SK-N-SH treated with all-trans-retinoic acid at 6 μM for 48 hours (cell line): ENCODE results near the gene MYO5B.

ENCODE experiments used
- ARNTL ChIP-seq: fragments of 450-650 bp; formaldehyde crosslinking; IDR thresholded peaks from 2 replicates; pipeline ENCODE4 v1.5.0; 2020; ENCODE audit warnings: low read depth, mild to moderate bottlenecking, moderate library complexity, borderline replicate concordance
- ESRRG ChIP-seq: fragments of 250-450 bp; sonication (Bioruptor Pico); IDR thresholded peaks from 2 replicates; pipeline ENCODE4 v1.6.1; 2021; ENCODE audit warnings: mild to moderate bottlenecking
- GLIS3 ChIP-seq: fragments of 250-450 bp; sonication (Bioruptor Pico); IDR thresholded peaks from 2 replicates; pipeline ENCODE4 v1.5.0; 2020; ENCODE audit warnings: mild to moderate bottlenecking, moderate library complexity
- PPARA ChIP-seq: fragments of 250-450 bp; sonication (Bioruptor Pico); IDR thresholded peaks from 2 replicates; pipeline ENCODE4 v1.5.0; 2020; ENCODE audit warnings: mild to moderate bottlenecking, borderline replicate concordance
- SNAI2 ChIP-seq: fragments of 250-450 bp; sonication (Bioruptor Pico); IDR thresholded peaks from 2 replicates; pipeline ENCODE4 v1.5.0; 2020; ENCODE audit warnings: mild to moderate bottlenecking, moderate library complexity
- ZFP3 ChIP-seq: fragments of 250-450 bp; sonication (Bioruptor Pico); IDR thresholded peaks from 2 replicates; pipeline ENCODE4 v1.5.0; 2020; ENCODE audit warnings: mild to moderate bottlenecking, moderate library complexity

DNA sequence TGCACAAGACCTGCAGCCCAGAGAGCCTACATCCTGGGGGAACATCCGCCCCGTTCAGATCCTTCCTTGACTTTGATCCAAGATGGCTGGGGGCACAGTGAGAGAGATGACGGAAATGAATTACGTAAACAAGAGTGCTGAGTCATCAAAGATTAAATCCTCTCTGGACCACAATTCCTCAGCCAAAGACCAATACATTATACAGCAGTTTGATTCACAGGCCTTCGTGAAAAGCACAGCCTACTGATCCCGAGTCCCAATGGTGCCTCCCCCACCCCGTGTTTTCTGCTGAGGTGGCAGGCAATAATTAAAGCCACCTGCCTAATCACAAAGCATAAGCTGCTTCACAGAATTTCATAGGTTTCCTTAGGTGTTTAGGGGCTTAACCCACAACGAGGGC lies 43.0 kb downstream of the MYO5B start:
- TF ChIP-seq ARNTL (CRISPR knock-in tag): no peak
- TF ChIP-seq ZFP3: no peak
- no peak for TF ChIP-seq PPARA
- no peak for TF ChIP-seq SNAI2 (CRISPR knock-in tag)
- TF ChIP-seq ESRRG (CRISPR knock-in tag): no peak
- TF ChIP-seq GLIS3: no peak
